Erythroblast (primary cell): ENCODE measurements around the gene FOLR1.

ENCODE experiments used
- DNase-seq, 2 experiments: peaks; one replicate each; lab custom pipeline; 2025; lab: John Stamatoyannopoulos, UW
- GATA1 ChIP-seq: IDR thresholded peaks from 2 replicates; pipeline ENCODE4 v1.6.1; 2011; ENCODE audit warnings: low read depth, mild to moderate bottlenecking, control low read depth, low read length, moderate library complexity
- POLR2A ChIP-seq: IDR thresholded peaks from 2 replicates; pipeline ENCODE4 v1.6.1; 2011; ENCODE audit warnings: mild to moderate bottlenecking, low read length

The FOLR1 gene

GRCh38 chr11:72238492-72239312 is 46.8 kb downstream of the FOLR1 start:
- peak; percentile 12 for TF ChIP-seq POLR2A
- TF ChIP-seq GATA1 = no peak
- no peak for DNase-seq

- peak; percentile 55 to 61 for DNase-seq
- TF ChIP-seq POLR2A = peak; percentile 33
- TF ChIP-seq GATA1 = no peak
These were observed 47.4 kb downstream of the FOLR1 start for GRCh38 chr11:72239313-72239848.

- peak; percentile 70 for DNase-seq
These were observed 48.0 kb downstream of the FOLR1 start for GRCh38 chr11:72239849-72240460.

DNA sequence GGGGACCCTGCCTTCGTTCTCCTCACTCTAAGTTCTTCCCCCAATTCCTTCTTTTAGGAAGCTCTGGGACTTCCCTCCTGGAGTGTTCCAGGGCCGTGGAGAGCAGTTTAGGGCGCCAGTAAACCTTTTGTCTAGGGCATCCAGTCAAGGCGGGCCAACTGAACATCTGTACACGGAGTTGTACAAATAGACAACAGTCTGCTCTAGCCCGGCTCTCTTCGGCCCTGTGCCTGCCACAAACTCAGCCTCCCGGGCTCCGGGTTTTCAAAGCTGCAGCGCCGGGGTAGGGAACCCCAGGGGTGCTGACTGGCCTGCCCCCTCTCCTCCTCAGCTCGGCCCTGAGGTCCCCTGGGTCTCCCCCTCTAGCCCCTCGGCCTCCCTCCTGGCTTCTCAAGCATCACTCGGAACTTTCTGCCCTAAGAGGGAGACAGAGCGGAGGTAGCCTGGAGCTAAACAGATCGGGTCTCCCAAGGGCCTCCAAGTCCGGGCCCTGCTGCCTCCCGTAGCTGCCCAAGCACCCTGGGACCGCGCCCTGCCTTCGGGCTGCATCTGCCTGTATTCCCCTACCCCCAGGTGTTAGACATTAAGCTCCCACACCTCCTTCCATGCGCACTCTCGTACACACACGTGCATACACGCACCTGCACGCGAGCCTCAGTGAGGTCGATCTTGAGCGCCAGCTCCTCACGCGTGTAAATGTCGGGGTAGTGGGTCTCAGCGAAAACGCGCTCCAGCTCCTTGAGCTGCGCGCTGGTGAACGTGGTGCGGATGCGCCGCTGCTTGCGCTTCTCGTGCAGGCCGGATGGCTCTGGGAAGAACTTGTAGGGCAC is 48.7 kb downstream of the FOLR1 start:
- DNase-seq = peak; percentile 33
- TF ChIP-seq GATA1 (no peak), POLR2A (no peak)

More at GRCh38 chr11:72239849-72240460, 48.0 kb downstream of the FOLR1 start:
- TF ChIP-seq POLR2A (no peak), GATA1 (no peak)

GRCh38 chr11:72241291-72241781 is 49.4 kb downstream of the FOLR1 start:
- TF ChIP-seq POLR2A (no peak), GATA1 (no peak)
- no peak for DNase-seq

DNA sequence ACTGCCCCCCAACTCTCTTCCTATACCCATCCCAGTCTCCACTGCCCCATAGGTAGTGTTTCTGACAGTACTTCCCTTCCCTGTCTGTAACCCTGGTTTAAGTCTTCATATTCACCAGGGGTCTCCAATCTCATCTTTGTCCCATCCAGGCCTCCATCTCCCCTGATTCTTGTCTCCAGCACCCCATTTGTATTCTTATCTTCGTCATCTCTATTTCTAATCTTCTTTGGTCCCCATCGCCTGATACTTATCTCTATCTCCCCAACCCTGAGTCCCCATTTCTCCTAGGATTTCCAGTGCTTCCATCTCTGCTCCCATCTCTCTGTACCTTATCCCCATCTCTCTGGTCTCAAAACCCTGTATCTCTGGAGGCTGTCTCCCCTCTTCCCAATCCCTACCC is 50.2 kb downstream of the FOLR1 start:
- TF ChIP-seq GATA1 (no peak), POLR2A (no peak)
- no peak for DNase-seq

DNA sequence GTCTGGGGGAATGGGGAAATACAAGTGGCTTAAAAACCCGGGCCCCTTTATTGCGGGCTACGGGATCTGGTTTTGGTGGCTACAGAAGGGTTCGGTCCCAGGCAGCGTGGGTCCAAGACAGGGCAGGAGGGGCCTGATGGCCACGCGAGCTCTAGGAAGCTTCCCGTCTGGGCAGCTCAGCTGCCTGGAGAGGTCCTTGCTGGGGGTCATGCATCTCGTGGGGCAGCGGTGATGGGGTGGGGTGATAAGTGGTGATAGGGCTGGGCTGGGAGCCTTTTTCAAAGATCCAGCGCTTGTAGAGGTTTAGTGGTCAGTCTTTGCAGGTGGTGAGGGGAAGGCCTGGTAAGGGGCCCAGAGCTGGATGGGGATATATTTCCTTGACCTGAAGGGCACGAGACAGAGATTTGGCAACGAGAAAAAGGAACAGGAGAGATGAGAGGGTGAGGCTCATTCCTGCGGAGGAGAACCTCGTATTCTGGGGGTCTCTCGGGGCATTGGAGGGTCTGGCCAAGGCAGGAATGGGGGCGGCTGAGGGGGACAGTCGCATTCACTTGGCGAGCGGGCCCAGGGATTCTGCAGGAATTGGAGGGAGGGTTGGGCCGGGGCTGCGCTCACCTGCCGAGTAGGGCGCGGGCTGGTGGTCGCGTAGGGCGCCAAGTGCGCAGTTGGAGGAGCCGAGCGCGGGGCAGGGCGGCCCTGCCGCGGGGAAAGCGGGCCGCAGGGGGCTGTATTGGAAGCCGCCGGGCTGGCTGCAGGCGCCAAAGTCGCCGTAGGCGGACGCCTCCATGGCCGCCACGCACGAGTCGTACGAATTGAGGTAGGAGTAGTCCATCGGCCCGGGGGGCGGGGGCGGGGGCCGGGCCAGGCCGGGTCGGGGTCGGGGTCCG is 51.5 kb downstream of the FOLR1 start:
- DNase-seq = no peak
- no peak for TF ChIP-seq GATA1
- TF ChIP-seq POLR2A = no peak

GRCh38 chr11:72244060-72244360 is 52.1 kb downstream of the FOLR1 start, which contains the start of gene PHOX2A:
PHOX2A (minus strand) TSS chr11:72244176; CDS start chr11:72244004, 172 bp downstream.
- no peak for TF ChIP-seq GATA1
- no peak for TF ChIP-seq POLR2A
- DNase-seq = no peak

DNA sequence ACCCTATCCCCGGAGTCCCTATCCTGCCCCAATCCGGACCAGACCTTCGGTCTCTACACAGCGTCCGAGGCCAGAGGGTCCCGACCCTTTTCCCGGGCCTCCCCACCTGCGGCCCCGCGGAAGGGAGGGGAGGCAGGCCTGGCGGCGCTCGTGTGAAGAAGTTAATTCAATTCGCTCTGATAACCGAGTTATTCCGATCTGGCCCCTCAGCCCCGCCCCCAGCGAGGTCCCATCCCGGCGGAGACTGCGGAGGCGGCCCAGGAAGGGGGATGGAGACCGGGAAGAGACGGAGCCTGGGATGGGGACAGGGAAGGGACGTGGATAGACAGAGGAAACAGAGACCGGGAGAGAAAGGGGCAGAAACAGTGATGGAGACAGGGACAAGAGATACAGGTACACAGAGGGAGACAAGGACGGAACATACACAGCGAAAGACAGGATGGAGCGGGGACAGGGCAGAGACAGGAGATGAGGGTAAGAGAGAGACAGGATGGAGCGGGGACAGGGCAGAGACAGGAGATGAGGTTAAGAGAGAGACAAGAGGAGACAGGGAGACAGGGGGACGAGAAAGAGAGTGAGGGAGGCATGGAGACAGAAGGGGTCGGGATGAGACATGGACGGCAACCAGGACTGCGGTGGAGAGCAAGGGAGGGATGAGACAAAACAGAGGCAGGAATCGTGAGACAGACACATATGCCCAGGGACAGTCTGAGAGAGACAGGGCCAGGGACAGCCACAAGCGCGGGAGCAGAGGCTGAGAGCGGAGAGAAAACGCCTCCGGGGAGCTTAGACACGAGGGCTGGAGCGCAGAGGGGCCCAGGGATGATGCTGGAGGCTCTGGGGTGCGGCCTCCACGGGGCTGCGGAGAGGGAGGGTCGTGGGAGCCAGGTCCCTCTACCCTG is 52.7 kb downstream of the FOLR1 start:
- no peak for DNase-seq
- TF ChIP-seq POLR2A (no peak), GATA1 (no peak)

DNA sequence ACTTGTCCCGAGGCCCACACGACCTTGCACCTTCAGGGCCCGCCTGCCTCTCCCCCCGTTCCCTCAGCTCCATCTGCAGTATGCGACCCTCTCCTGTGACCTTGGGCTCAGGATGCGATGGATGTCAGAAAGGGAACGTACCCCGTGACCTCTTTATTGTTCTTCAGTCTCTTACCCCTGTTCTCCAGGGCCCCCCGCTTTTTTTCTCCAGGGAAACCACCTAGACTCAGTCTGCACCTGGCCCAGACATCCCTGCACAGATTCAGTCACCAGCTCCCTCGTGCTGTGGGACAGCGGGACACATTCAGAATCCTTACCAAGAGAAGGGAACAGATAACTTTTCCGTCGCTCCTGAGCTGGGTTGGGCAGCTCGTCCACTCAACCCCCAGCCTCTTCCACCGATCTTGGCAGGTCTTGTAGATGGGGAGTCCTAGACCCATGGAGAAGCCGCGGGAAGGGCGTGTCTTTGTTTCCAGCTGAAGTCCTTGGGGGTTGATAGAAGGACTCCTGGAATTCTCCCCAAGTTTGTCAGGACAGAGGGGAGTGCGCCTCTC is 53.4 kb downstream of the FOLR1 start:
- no peak for TF ChIP-seq GATA1
- TF ChIP-seq POLR2A = no peak

More for the DNA sequence above, 53.4 kb downstream of the FOLR1 start:
- no peak for DNase-seq
